ENCODE measurements around the gene ZNF593OS.

The ZNF593OS gene

DNA sequence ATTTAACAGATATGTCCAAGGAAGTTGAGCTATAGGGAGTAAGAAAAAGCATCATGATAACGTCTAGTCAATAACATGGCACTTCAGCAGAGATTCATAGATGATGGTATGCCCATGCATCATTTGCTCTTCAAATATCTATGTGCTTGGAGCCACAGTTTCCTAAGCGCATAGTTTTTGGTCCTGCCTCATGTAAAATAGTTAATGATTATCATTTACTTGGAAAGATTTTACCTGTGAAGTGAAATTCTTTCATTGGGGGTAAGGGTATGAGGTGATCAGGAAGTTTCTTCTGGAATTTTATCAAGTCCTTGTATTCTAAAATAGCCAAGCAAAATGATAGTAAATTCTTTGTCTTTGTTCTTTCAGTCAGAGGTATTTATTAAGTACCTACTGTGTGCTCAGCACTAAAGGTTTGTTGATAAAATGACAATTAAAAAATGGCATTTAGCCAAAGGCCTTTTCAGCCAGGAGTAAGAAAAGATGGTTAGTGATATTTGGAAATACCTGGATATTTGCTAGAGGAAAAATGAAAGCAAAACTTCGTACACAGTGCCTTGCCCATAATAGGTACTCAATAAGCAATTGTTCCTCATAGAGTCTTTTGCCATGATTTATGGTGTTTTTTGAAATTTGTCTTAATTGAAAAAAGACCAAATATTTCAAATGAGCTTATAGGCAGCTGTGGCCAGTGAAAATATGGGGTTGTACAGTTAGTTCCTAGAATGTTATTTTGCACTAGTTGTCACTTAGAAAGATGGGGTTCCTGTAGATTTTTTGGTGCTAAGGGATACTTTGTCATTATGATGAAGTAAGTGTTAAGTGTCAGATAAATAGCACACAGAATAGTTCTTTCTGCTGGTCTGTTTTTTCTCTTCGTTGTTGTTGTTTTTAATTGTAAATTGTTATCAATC lies 47.0 kb downstream of the ZNF593OS start:
- DNase-seq = no peak

DNA sequence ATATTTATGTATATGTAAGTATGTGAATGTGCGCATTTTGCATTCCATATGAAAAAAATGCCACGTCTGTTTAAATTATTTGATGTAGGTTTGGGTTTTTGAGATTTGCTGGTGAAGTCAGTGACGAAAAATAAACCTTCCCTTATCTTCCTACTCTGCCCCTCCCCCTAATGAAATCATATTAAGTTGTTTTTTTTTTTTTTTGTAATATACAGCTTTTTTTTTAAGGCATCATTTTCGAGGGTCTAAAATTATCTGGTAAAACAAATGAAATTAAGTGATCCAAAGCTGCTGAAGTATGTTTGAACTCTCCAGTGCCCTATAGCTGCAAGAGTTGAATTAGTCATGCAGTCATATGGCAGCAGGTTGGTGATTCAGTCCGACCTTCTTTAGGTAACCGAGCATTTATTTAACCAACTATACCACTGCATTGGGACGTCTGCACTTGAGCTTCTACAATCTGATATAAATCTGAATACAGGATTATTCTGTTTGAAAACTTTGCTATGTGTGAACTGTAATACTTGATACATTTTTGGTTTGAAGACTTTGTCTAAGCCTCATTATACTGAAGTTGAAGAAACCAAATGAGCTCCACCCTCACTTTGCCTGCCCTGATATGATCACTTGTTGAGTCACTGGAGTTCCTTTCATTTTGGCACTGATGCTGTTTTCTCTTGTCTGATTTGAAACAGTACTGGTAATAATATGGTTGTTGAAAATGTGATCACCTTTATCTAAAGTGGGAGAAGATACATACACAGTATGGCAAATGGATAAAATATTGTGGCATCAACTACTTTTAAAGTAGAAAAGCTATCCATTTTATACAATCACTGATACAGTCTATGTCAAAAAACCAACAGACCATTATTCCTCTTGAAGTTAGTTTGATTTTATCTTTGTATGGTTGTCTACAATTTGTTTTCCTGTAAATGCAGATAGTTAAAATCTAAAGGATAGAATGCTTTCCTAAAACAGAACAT lies 48.4 kb downstream of the ZNF593OS start:
- DNase-seq = no peak

DNA sequence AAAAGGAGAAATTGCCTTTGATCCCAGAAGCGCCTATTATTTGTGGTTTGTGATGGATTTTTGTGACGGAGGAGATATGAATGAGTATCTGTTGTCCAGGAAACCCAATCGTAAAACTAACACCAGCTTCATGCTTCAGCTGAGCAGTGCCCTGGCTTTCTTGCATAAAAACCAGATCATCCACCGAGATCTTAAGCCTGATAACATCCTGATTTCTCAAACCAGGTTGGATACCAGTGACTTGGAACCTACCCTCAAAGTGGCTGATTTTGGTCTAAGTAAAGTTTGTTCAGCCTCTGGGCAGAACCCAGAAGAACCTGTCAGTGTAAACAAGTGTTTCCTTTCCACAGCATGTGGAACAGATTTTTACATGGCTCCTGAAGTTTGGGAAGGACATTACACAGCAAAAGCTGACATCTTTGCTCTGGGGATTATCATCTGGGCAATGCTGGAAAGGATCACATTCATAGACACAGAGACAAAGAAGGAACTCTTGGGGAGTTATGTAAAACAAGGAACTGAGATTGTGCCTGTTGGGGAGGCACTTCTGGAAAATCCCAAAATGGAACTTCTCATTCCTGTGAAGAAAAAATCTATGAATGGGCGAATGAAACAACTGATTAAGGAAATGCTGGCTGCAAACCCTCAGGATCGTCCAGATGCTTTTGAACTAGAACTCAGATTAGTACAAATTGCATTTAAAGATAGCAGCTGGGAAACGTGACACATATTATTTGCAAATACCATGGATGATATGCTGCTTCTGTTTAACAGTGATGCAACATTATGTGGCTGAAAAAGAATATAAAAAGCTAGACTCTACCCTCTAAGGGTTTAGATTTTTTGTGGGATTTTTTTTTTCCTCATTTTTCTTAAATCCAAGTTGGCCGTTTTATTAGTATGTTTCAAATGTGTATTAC lies 49.5 kb downstream of the ZNF593OS start:
- DNase-seq = no peak

DNA sequence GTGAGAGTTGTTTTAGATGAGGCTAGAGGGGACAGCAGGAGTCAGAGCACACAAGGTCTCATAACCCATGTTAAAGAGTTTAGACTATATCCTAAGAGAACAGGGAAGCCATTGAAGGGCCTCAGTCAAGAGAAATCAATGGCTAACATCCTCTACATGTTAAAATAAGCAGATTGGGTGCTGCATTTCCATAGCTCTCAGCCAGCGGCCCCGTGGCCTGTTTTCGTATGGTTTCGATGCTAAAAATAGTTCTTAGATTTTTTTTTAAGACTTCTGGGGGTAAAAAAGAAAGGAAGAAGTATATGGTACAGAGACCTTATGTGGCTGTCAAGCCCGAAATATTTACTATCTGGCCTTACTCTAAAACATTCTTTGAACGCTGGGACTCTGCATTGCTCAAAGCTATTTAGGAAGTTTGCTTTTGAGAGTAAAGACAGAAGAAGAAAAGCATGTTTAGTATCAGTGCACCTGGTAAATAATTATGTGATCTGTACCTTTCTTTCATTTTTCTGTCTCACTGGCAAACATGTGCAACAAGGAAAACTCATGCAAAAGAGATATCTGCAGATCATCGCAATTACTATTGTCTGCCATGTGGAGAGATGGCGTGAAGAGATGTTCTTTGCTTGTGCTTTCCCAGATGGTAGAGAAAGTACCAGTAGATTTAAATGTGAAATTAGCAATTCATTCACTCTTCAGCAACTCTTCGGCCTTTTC lies 51.6 kb downstream of the ZNF593OS start:
- no peak for DNase-seq

Measured in femur (tissue), 1 donor.